ENCODE results near the gene GET3.
"Not testable (repeated sequence)": the region's sequence is repeated elsewhere in the genome, so short reads cannot be mapped to it uniquely, and the experiment has no call there.

The GET3 gene

DNA sequence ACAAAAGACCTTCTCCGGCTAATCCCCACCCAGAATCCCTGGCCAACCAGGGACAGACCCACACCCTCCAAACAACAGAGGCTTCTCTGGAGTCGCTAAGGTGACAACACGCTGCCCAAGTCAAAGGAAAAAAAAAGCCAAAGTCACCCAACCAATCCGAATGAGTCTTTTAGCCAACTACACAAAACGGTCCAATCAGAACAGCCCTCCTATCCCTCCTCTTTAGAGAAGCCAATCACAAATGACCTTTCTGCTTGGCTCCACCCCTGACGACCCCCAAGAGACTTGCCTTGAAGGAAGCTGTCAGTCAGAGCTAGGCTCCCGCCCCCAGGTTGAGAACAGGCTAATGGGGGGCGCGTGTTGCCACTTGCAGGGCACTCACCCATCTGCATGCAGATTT, 34.3 kb upstream of the GET3 start:
- TF ChIP-seq CTCF (IDR thresholded peaks at IDR 0.05; ENCODE audit: control extremely low read depth, extremely low read depth, low read depth, missing control alignments) = no peak
- CTCF ChIA-PET = interaction anchor here (0.7 to 1.1 kb wide), 5 partner anchors 11 to 145 kb away, joined by 3 to 4 read pairs (median 3); no protein-coding TSS in a partner anchor
- no peak for DNase-seq (ENCODE audit: extremely low spot score)
- POLR2A ChIA-PET = no interaction called here

- TF ChIP-seq CTCF (IDR thresholded peaks at IDR 0.05; ENCODE audit: control extremely low read depth, extremely low read depth, low read depth, missing control alignments) = no peak
- no peak for DNase-seq (ENCODE audit: extremely low spot score)
- POLR2A ChIA-PET = no interaction called here
- CTCF ChIA-PET = no interaction called here
These were observed 32.1 kb upstream of the GET3 start for GRCh38 chr19:12705169-12705568.

DNA sequence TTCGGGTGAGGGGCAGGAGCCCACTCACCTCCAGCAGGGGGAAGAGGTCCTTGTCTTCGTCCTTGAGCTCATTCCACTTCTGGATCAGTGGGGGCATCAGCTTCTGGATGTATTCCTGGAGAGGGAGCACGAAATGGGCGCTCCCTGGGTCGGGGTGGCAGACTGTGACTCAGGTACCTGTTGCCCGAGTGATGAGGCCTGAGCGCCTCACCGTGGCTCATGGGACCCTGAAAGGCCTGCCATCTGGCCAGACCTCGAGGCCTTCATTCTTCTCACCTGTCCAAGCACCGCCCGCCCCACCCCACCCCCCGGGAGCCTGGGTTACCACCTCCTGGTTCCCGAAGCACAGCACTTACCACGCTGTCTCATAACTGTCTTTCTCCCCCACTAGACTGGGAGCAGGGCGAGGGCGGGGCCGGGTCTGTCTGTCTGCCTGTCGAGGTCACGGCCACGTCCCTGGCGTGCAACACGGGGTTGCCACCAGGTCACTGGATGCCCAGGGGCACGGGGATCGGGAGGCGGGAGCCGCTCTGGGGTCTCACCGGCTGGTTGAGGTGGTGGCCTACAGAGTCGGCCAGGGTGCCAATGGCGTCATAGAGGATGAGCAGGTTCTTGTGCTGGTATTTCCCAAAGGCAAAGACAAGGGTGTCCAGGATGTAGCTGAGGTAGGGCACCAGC, 31.5 kb upstream of the GET3 start:
- CTCF ChIA-PET = interaction anchor here (1.1 kb wide), 1 partner anchor 52 kb away, joined by 3 read pairs; no protein-coding TSS in a partner anchor
- DNase-seq (ENCODE audit: extremely low spot score) = no peak
- no peak for TF ChIP-seq CTCF (IDR thresholded peaks at IDR 0.05; ENCODE audit: control extremely low read depth, extremely low read depth, low read depth, missing control alignments)
- POLR2A ChIA-PET = no interaction called here

- ChIA-PET POLR2A (no interaction called here), CTCF (interaction anchor here (1.1 kb wide), 1 partner anchor 51 kb away, joined by 3 read pairs; no protein-coding TSS in a partner anchor)
- no peak for TF ChIP-seq CTCF (IDR thresholded peaks at IDR 0.05; ENCODE audit: control extremely low read depth, extremely low read depth, low read depth, missing control alignments)
- DNase-seq (ENCODE audit: extremely low spot score) = no peak
These were observed 31.0 kb upstream of the GET3 start for GRCh38 chr19:12706332-12706718.

GRCh38 chr19:12708641-12709040, 28.7 kb upstream of the GET3 start:
- POLR2A ChIA-PET = interaction anchor here (0.5 kb wide), 1 partner anchor 27 kb away, joined by 4 read pairs; no protein-coding TSS in a partner anchor
- CTCF ChIA-PET = interaction anchor here (1.0 to 1.6 kb wide), 7 partner anchors 15 to 139 kb away, joined by 3 to 5 read pairs (median 4); partner anchors contain the start of gene TRIR
- no peak for TF ChIP-seq CTCF (IDR thresholded peaks at IDR 0.05; ENCODE audit: control extremely low read depth, extremely low read depth, low read depth, missing control alignments)
- DNase-seq (ENCODE audit: extremely low spot score) = no peak

DNA sequence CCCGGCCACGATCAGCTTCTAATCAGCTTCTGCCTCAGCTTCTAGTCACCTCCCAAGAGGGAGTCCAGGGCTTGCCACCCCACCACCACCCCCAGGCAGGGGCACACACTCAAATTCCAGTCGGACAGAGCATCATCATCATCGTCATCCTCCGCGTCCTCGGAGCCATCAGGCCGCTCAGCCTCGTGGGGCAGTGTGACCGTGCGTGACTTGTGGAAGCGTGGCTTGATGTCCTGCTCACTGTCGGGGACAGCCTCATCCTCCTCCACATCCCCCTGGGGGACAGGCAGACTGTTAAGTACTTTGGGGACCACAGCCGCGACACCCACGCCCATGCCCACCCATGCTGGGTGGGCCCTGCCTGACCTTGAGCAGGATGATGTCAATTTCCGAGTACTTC, 26.1 kb upstream of the GET3 start:
- TF ChIP-seq CTCF (IDR thresholded peaks at IDR 0.05; ENCODE audit: control extremely low read depth, extremely low read depth, low read depth, missing control alignments) = no peak
- no peak for DNase-seq (ENCODE audit: extremely low spot score)
- POLR2A ChIA-PET = no interaction called here
- CTCF ChIA-PET = interaction anchor here (1.4 to 1.8 kb wide), 2 partner anchors 23 to 46 kb away, joined by 3 to 4 read pairs; no protein-coding TSS in a partner anchor

DNA sequence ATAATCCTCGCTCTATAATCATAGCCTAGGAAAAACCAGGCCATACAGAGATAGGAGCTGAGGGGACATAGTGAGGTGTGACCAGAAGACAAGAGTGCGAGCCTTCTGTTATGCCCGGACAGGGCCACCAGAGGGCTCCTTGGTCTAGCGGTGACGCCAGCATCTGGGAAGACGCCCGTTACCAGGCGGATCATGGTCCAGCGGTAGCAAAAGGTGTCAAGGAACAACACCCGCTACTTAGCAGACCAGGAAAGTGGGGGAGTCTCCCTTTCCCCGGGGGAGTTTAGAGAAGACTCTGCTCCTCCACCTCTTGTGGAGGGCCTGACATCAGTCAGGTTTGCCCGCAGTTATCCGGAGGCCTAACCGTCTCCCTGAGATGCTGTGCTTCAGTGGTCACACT, 25.2 kb upstream of the GET3 start:
- POLR2A ChIA-PET; DNase-seq (ENCODE audit: extremely low spot score): not testable (repeated sequence)
- CTCF ChIA-PET = interaction anchor here (1.3 kb wide), 1 partner anchor 46 kb away, joined by 5 read pairs; no protein-coding TSS in a partner anchor

- DNase-seq (ENCODE audit: extremely low spot score); POLR2A ChIA-PET: not testable (repeated sequence)
- CTCF ChIA-PET = interaction anchor here (0.9 to 2.4 kb wide), 5 partner anchors 10 to 134 kb away, joined by 3 to 8 read pairs (median 3); no protein-coding TSS in a partner anchor
These were observed 24.0 kb upstream of the GET3 start for GRCh38 chr19:12713304-12713703.

Measured in GM10248 (cell line).